Epithelial cell of esophagus (primary cell): ENCODE data around the gene SH2D1B.

Source experiments
- DNase-seq: peaks from one replicate; pipeline ENCODE4 v3.0.0; 2010; ENCODE audit warnings: low read depth
- H3K4me3 ChIP-seq: 2 replicates; pipeline ENCODE4 v1.5.1; 2011; ENCODE audit warnings: mild to moderate bottlenecking, low read length, control low read depth
- CTCF ChIP-seq: IDR thresholded peaks from 2 replicates; pipeline ENCODE4 v1.5.1; 2011; ENCODE audit warnings: low read depth, mild to moderate bottlenecking, low read length, control low read depth, inconsistent platforms; ENCODE audit not compliant: insufficient read depth; ENCODE audit errors: missing control alignments

SH2D1B gene

GRCh38 chr1:162397943-162398560, 13.9 kb downstream of the SH2D1B start:
- no peak overlapping the region for H3K4me3 ChIP-seq
- TF ChIP-seq CTCF = no peak
- DNase-seq = no peak

- DNase-seq = no peak
- no peak for TF ChIP-seq CTCF
- no peak overlapping the region for H3K4me3 ChIP-seq
Measured at GRCh38 chr1:162397039-162397448, 14.9 kb downstream of the SH2D1B start.

GRCh38 chr1:162396201-162396906, 15.6 kb downstream of the SH2D1B start:
- no peak for DNase-seq
- TF ChIP-seq CTCF = no peak
- no peak overlapping the region for H3K4me3 ChIP-seq

- H3K4me3 ChIP-seq = no peak overlapping the region
- DNase-seq = peak; percentile 57
- TF ChIP-seq CTCF = peak; percentile 89
Measured at GRCh38 chr1:162391790-162392563, 20.0 kb downstream of the SH2D1B start.

- TF ChIP-seq CTCF = no peak
- no peak overlapping the region for H3K4me3 ChIP-seq
- DNase-seq = no peak
Measured at GRCh38 chr1:162390396-162391185, 21.3 kb downstream of the SH2D1B start.

- no peak for TF ChIP-seq CTCF
- H3K4me3 ChIP-seq = no peak overlapping the region
- DNase-seq = no peak
Measured at GRCh38 chr1:162389971-162390370, 22.0 kb downstream of the SH2D1B start.
